ENCODE results near the gene GPR39.
"Not testable (repeated sequence)": the region's sequence is repeated elsewhere in the genome, so short reads cannot be mapped to it uniquely, and the experiment has no call there.

GPR39 gene

GRCh38 chr2:132482821-132483220 lies 66.2 kb downstream of the GPR39 start:
- in situ Hi-C loops (cut with HindIII; ENCODE audit: low sequenced_read_pairs), result no loop called here

GRCh38 chr2:132484144-132484543 lies 67.5 kb downstream of the GPR39 start:
- in situ Hi-C loops (cut with HindIII; ENCODE audit: low sequenced_read_pairs), result no loop called here

GRCh38 chr2:132488491-132488890 lies 71.9 kb downstream of the GPR39 start:
- in situ Hi-C loops (cut with HindIII; ENCODE audit: low sequenced_read_pairs), result no loop called here

GRCh38 chr2:132489150-132489549 lies 72.5 kb downstream of the GPR39 start:
- in situ Hi-C loops (cut with HindIII; ENCODE audit: low sequenced_read_pairs), result no loop called here

GRCh38 chr2:132495881-132496280 lies 79.3 kb downstream of the GPR39 start:
- in situ Hi-C loops (cut with HindIII; ENCODE audit: low sequenced_read_pairs), result no loop called here

GRCh38 chr2:132496555-132496954 lies 80.0 kb downstream of the GPR39 start:
- in situ Hi-C loops (cut with HindIII; ENCODE audit: low sequenced_read_pairs), result no loop called here

DNA sequence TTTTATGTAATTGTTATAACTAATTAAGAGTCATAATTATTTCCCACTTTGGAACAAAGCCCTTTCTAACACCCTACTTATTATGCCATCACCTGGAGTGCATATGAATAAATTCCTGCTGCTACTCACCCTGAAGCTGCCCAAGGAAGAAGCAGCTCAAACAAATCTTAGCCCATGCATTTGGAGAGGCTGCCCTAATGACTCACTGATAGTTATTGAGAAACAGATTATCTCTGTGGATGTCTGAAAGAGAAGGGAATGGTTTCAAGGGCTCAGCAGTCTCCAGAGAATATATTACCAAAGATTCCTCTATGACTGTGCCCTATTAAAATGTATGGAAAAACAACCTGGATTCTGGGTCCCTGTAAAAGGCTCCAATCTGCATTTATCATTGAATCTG lies 81.0 kb downstream of the GPR39 start:
- in situ Hi-C loops (cut with HindIII; ENCODE audit: low sequenced_read_pairs), result no loop called here

DNA sequence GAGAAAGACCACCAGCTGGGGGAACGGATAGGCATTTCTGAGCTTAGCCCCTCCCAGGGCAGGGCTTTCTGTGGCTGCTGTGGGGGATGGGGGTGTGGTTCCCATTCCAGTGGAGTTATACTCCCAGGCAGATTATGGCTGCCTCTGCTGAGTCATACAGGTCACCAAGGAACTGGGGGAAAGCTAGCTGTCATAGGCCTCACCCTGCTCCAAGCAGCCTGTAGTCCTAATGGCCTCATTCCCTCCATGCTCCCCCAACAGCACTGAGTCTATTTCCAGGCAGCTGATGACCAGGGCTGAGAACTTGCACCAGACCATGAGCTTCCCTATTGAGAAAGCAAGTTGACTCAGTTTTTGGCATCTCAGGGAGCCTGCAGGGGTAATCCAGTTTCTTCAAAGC lies 87.1 kb downstream of the GPR39 start:
- in situ Hi-C loops (cut with HindIII; ENCODE audit: low sequenced_read_pairs), result no loop called here

GRCh38 chr2:132515010-132515409 lies 98.4 kb downstream of the GPR39 start:
- in situ Hi-C loops (cut with HindIII; ENCODE audit: low sequenced_read_pairs), result no loop called here

DNA sequence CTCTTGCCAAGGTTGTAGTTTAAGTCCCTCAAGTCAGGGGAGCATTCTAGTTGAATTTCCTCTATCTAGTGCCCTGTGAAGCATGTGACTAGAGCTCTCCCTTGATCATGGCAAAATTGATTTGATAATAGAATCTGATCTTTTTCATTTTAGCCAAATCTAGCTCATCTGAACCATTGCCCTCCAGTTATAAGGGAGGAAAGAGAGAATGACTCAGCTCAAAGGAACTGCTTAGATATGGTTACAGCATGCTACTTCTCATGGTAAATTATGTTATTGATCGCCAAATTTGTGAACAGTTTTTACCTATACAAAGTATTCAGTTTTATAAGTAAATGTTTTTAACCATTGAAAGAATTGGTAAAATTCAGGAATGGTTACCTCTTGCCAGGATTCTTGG lies 100.8 kb downstream of the GPR39 start:
- in situ Hi-C loops (cut with HindIII; ENCODE audit: low sequenced_read_pairs), result no loop called here

DNA sequence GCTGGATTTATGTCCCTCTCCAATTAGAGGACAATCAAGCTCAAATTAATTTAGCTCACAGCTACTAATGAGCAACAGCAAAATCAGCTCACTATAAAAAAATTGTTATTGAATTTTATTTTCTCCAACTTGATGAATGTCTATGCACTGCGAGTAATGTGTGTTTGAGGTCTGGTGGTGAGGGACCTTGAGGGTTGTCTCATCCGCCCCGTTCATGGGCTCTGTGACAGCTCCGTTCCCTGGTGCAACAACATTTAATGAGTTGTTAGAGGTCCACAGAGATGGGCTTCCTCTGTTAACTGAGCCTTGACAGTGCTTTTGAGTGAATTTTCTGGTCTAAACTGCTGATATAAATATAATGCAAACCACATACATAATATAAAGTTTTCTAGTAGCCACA lies 101.7 kb downstream of the GPR39 start:
- in situ Hi-C loops (cut with HindIII; ENCODE audit: low sequenced_read_pairs), result no loop called here

DNA sequence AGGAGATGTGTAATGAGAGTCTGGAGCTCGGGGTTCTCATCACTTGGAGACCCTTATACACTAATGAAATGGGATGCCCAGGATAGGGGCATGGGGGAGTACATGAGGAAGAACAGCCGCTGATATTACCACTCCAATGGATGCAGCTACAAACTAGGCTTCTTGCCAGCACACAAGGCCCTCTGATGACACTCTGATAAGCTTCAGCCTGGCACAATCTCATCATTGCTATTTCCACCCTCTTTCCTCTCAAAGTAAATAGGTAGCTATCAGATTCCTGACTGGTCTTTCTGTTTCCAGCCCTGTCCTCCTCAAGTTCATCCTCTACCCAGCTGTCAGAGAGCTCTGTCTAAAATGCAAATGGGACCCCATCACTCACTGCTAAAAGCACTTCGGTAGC lies 103.0 kb downstream of the GPR39 start:
- in situ Hi-C loops (cut with HindIII; ENCODE audit: low sequenced_read_pairs), result no loop called here

DNA sequence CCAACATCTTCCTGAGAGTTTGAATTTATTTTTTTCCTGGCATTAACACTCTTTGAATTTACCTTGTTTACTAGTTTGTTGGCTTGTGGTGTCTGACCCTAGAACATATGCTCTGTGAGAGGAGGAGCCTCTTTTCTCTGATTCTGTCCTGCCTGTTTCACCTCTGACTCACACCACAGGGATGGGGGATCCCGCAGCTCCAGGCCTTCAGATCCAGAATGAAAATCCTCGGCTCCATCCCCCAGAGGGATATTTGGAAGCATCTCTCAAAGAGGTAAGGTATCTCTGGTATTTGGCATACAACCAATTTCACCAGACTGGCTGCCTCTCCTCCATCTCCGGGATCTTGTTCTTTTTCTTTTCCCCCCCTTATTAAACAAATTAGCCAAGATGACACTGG lies 104.7 kb downstream of the GPR39 start:
- in situ Hi-C loops (cut with HindIII; ENCODE audit: low sequenced_read_pairs), result no loop called here

DNA sequence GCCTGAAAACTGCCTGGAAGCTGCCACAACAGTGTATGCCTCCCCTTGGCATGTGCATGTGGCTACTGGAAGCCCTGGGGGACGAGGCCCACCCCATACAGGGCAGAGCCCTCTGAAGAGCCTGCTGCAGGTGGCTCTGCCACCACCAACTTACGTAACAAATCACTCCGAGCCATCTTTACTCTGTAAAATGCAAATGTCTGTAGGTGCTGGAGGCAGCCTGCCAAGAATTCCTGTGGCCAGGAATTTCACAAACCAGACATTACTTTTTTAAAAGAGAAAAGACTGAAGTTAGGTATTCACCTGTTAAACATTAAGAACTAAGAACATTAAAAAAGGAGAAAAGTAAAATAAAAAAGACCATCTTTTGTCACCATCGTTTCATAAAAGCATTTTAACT lies 106.3 kb downstream of the GPR39 start:
- in situ Hi-C loops (cut with HindIII; ENCODE audit: low sequenced_read_pairs), result no loop called here

GRCh38 chr2:132537061-132537460 lies 120.5 kb downstream of the GPR39 start:
- in situ Hi-C loops (cut with HindIII; ENCODE audit: low sequenced_read_pairs), result not testable (repeated sequence)

GRCh38 chr2:132538331-132538855 lies 121.8 kb downstream of the GPR39 start:
- in situ Hi-C loops (cut with HindIII; ENCODE audit: low sequenced_read_pairs), result no loop called here

- in situ Hi-C loops (cut with HindIII; ENCODE audit: low sequenced_read_pairs), result no loop called here
Measured at GRCh38 chr2:132540166-132540565, 123.6 kb downstream of the GPR39 start.

GRCh38 chr2:132542953-132543569 lies 126.5 kb downstream of the GPR39 start:
- in situ Hi-C loops (cut with HindIII; ENCODE audit: low sequenced_read_pairs), result no loop called here

GRCh38 chr2:132544006-132544630 lies 127.5 kb downstream of the GPR39 start:
- in situ Hi-C loops (cut with HindIII; ENCODE audit: low sequenced_read_pairs), result no loop called here

GRCh38 chr2:132547090-132547687 lies 130.6 kb downstream of the GPR39 start:
- in situ Hi-C loops (cut with HindIII; ENCODE audit: low sequenced_read_pairs), result no loop called here

DNA sequence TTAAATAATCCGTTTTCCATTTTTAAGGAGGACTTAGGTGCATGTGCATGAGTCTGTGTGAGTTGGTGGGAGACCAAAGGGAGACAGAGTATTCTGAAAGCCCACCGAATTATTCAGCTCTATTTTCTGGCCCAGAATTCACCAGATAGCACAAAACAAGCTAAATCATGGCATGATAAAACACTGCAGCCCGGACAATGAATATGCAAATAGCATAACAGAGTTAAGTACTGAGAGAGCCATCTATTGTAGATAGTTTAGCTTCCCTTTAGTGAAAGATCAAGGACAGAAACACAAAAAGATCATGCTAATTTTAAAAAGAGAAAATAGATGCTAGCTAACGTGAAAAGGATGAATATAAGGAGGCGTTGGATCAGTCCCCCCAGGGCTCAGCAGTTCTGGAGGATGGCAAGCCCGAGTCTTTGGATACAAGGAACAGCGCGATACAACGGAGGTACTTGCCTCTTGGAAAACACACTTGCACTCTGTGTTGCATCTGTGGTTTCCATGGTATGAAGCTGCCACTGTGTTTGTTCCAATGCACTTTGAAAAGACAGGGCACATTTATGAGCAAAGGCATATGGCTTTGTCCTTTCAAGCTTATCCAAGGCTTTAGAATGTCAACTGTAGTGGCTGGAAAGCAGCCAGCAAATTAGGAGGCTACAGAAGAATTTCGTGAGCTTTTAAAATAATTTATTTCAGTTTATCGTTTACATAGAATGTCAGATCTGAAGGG lies 133.5 kb downstream of the GPR39 start:
- in situ Hi-C loops (cut with HindIII; ENCODE audit: low sequenced_read_pairs), result no loop called here

DNA sequence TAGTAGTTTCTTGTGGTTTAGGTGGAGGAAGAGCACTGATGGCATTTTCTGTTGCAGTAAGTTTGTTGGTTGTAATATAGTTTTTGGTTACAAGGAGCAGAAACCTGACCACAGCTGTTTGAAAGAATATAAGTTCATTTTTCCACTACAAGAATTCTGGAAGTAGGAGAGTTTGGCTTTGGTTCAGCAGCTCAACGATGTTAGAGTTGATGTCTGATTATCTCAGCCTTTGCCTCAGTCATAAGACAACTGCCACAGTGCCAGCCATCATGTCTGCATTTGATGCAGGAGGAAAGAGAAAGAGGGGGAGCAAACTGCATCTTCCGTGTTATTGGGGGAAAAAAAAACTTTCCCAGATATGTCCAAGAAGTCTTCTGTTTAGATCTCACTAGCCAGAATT lies 134.3 kb downstream of the GPR39 start:
- in situ Hi-C loops (cut with HindIII; ENCODE audit: low sequenced_read_pairs), result no loop called here
